Activated CD4-positive, alpha-beta T cell treated with anti-CD3 and anti-CD28 coated beads, Interleukin-2, Interleukin-6, amounts not matched to agents 100 ng/mL and 50 ng/mL, durations not matched to agents 16 hours and 8 hours (primary cell): ENCODE results near the gene CCDC57.
"Not testable (repeated sequence)": the region's sequence is repeated elsewhere in the genome, so short reads cannot be mapped to it uniquely, and the experiment has no call there.

ENCODE experiments used
- DNase-seq: peaks from one replicate; pipeline ENCODE4 v3.0.0-alpha.2; 2020

Gene CCDC57

GRCh38 chr17:82219753-82220709, 7.4 kb upstream of the CCDC57 start:
- no peak for DNase-seq

GRCh38 chr17:82219083-82219482, 6.4 kb upstream of the CCDC57 start:
- DNase-seq: no peak

- no peak for DNase-seq
These were observed 5.9 kb upstream of the CCDC57 start for GRCh38 chr17:82218349-82219075.

- DNase-seq: no peak
These were observed 5.0 kb upstream of the CCDC57 start for GRCh38 chr17:82217530-82218204.

- no peak for DNase-seq
These were observed 4.5 kb upstream of the CCDC57 start for GRCh38 chr17:82217120-82217529.

- peak; percentile 70 for DNase-seq
These were observed 3.9 kb upstream of the CCDC57 start for GRCh38 chr17:82216301-82217119.

- no peak for DNase-seq
These were observed 3.3 kb upstream of the CCDC57 start for GRCh38 chr17:82215972-82216300.

GRCh38 chr17:82215095-82215971, 2.7 kb upstream of the CCDC57 start:
- DNase-seq: no peak

GRCh38 chr17:82214012-82214628, 1.5 kb upstream of the CCDC57 start:
- no peak for DNase-seq

GRCh38 chr17:82213251-82214011, 789 bp upstream of the CCDC57 start:
- DNase-seq: peak; percentile 57

GRCh38 chr17:82210655-82211054, 2.0 kb downstream of the CCDC57 start:
- DNase-seq: not testable (repeated sequence)

GRCh38 chr17:82205720-82206508, 6.7 kb downstream of the CCDC57 start:
- DNase-seq: peak; percentile 90

GRCh38 chr17:82204831-82205719, 7.6 kb downstream of the CCDC57 start:
- DNase-seq: peak; percentile 59

GRCh38 chr17:82203920-82204319, 8.7 kb downstream of the CCDC57 start:
- DNase-seq: no peak

- DNase-seq: no peak
These were observed 9.7 kb downstream of the CCDC57 start for GRCh38 chr17:82202981-82203380.

- no peak for DNase-seq
These were observed 11.1 kb downstream of the CCDC57 start for GRCh38 chr17:82201498-82201910.

GRCh38 chr17:82200743-82201497, 11.7 kb downstream of the CCDC57 start:
- peak; percentile 78 for DNase-seq

- DNase-seq: no peak
These were observed 12.5 kb downstream of the CCDC57 start for GRCh38 chr17:82200135-82200534.
